Neural progenitor cell (in vitro differentiated cells): ENCODE data around the gene CEP63.

Experiments
- EZH2 ChIP-seq: fragments of 200-600 bp; sonication (generic); IDR thresholded peaks from 2 replicates; pipeline ENCODE4 v1.6.1; 2017; ENCODE audit warnings: antibody characterized with exemption, mild to moderate bottlenecking, moderate library complexity
- TF ChIP-seq, protein P1 (sequence below): fragments of 200-600 bp; sonication (generic); IDR thresholded peaks from 2 replicates; pipeline ENCODE4 v1.5.1; 2017; ENCODE audit warnings: antibody characterized with exemption, mild to moderate bottlenecking

DNA sequence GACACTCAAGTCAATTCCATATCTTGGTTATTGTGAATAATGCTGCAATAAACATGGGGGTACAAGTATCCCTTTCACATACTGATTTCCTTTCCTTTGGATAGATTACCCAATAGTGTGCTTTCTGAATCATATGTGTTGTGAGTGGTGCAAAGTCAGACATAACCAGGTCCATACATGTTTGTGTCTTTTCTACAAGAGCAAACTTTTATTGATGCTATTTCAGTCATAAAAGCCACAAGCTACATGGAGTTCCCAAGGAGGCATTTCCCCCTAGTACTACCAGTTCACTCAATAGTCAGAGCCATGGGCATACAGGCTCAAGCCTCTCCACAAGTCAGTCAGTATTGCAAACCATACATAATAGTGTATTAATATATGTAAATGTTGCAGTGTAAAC lies 10.1 kb downstream of the CEP63 start:
- TF ChIP-seq EZH2, result no peak
- TF ChIP-seq, protein P1, sequence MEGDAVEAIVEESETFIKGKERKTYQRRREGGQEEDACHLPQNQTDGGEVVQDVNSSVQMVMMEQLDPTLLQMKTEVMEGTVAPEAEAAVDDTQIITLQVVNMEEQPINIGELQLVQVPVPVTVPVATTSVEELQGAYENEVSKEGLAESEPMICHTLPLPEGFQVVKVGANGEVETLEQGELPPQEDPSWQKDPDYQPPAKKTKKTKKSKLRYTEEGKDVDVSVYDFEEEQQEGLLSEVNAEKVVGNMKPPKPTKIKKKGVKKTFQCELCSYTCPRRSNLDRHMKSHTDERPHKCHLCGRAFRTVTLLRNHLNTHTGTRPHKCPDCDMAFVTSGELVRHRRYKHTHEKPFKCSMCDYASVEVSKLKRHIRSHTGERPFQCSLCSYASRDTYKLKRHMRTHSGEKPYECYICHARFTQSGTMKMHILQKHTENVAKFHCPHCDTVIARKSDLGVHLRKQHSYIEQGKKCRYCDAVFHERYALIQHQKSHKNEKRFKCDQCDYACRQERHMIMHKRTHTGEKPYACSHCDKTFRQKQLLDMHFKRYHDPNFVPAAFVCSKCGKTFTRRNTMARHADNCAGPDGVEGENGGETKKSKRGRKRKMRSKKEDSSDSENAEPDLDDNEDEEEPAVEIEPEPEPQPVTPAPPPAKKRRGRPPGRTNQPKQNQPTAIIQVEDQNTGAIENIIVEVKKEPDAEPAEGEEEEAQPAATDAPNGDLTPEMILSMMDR, result no peak
